Embryonic facial prominence (tissue), 1 donor: Measurements from ENCODE around the gene SLC2A5.

Experiments
- DNase-seq: peaks from one replicate; pipeline ENCODE4 v3.0.0-alpha.2; 2016; ENCODE audit errors: extremely low spot score

SLC2A5 gene

GRCh38 chr1:9093091-9093490, 23.7 kb upstream of the SLC2A5 start:
- no peak for DNase-seq

GRCh38 chr1:9088807-9089206, 19.4 kb upstream of the SLC2A5 start:
- DNase-seq = no peak

- DNase-seq = no peak
Measured at GRCh38 chr1:9087411-9088125, 18.1 kb upstream of the SLC2A5 start.

GRCh38 chr1:9086796-9087195, 17.4 kb upstream of the SLC2A5 start:
- no peak for DNase-seq

- DNase-seq = no peak
Measured at GRCh38 chr1:9086045-9086444, 16.6 kb upstream of the SLC2A5 start.

GRCh38 chr1:9085306-9085940, 16.0 kb upstream of the SLC2A5 start:
- no peak for DNase-seq

- no peak for DNase-seq
Measured at GRCh38 chr1:9084906-9085305, 15.5 kb upstream of the SLC2A5 start.

- DNase-seq = no peak
Measured at GRCh38 chr1:9081473-9081872, 12.0 kb upstream of the SLC2A5 start.

- no peak for DNase-seq
Measured at GRCh38 chr1:9080705-9081291, 11.4 kb upstream of the SLC2A5 start.

- no peak for DNase-seq
Measured at GRCh38 chr1:9079988-9080704, 10.7 kb upstream of the SLC2A5 start.

- no peak for DNase-seq
Measured at GRCh38 chr1:9078752-9079500, 9.5 kb upstream of the SLC2A5 start.

- no peak for DNase-seq
Measured at GRCh38 chr1:9078015-9078751, 8.7 kb upstream of the SLC2A5 start.

- DNase-seq = no peak
Measured at GRCh38 chr1:9075022-9075421, 5.6 kb upstream of the SLC2A5 start.

- DNase-seq = no peak
Measured at GRCh38 chr1:9073143-9073542, 3.7 kb upstream of the SLC2A5 start.

- no peak for DNase-seq
Measured at GRCh38 chr1:9071554-9072235, 2.3 kb upstream of the SLC2A5 start.

GRCh38 chr1:9070486-9070885, 1.1 kb upstream of the SLC2A5 start:
- no peak for DNase-seq

GRCh38 chr1:9068981-9069325, 482 bp downstream of the SLC2A5 start:
- DNase-seq = no peak

GRCh38 chr1:9066945-9067807, 2.3 kb downstream of the SLC2A5 start:
- DNase-seq = no peak

- DNase-seq = no peak
Measured at GRCh38 chr1:9065213-9065751, 4.2 kb downstream of the SLC2A5 start.
